Neural cell (in vitro differentiated cells): ENCODE data around the gene ACTRT2. TPM values are rescaled to one million over a fixed set of nuclear protein-coding genes. Genes with fewer than 3 reads are reported as not detected.

Experiments used
- H2AFZ ChIP-seq: fragments of 200-600, 300-800 bp; sonication (generic), shearing (Covaris generic); 2 replicates; pipeline ENCODE4 v1.6.0; 2014; ENCODE audit warnings: low read depth, mild to moderate bottlenecking, antibody characterized with exemption, low read length, moderate library complexity
- H3F3A ChIP-seq: fragments of 200-600 bp; shearing (Covaris generic); 2 replicates; pipeline ENCODE4 v1.6.1; 2016; ENCODE audit warnings: mild to moderate bottlenecking, moderate library complexity, mixed read lengths, antibody characterized with exemption, low read length; ENCODE audit not compliant: insufficient read depth, poor library complexity, severe bottlenecking
- H3K27ac ChIP-seq: fragments of 200-600, 300-800 bp; sonication (generic), shearing (Covaris generic); 2 replicates; pipeline ENCODE4 v1.5.1; 2014; ENCODE audit warnings: mild to moderate bottlenecking, low read length, moderate library complexity
- H3K27me3 ChIP-seq: fragments of 300-800, 200-600 bp; sonication (generic), shearing (Covaris generic); 2 replicates; pipeline ENCODE4 v1.6.0; 2014; ENCODE audit warnings: mild to moderate bottlenecking, low read depth, low read length, moderate library complexity; ENCODE audit not compliant: insufficient read depth
- H3K36me3 ChIP-seq: fragments of 300-800, 200-600 bp; sonication (generic), shearing (Covaris generic); 2 replicates; pipeline ENCODE4 v1.5.1; 2014; ENCODE audit warnings: mild to moderate bottlenecking, antibody characterized with exemption, low read length, moderate library complexity; ENCODE audit not compliant: insufficient read depth
- H3K4me2 ChIP-seq: fragments of 300-800, 200-600 bp; sonication (generic), shearing (Covaris generic); 2 replicates; pipeline ENCODE4 v1.6.0; 2014; ENCODE audit warnings: mild to moderate bottlenecking, low read length
- H3K4me3 ChIP-seq: fragments of 300-800, 200-600 bp; sonication (generic), shearing (Covaris generic); 2 replicates; pipeline ENCODE4 v1.5.1; 2014; ENCODE audit warnings: mild to moderate bottlenecking, low read length, moderate library complexity
- H3K79me2 ChIP-seq: fragments of 200-600 bp; shearing (Covaris generic); replicated peaks from 2 replicates; pipeline ENCODE4 v1.6.0; 2014; ENCODE audit warnings: mild to moderate bottlenecking, low read length, moderate library complexity; ENCODE audit not compliant: insufficient read depth
- H3K9ac ChIP-seq: fragments of 300-800, 200-600 bp; sonication (generic), shearing (Covaris generic); 2 replicates; pipeline ENCODE4 v1.6.1; 2016; ENCODE audit warnings: mild to moderate bottlenecking, low read length, mixed read lengths
- H3K9me2 ChIP-seq: fragments of 200-600 bp; shearing (Covaris generic); 2 replicates; pipeline ENCODE4 v1.6.1; 2016; ENCODE audit warnings: mild to moderate bottlenecking, low read length, mixed read lengths; ENCODE audit not compliant: insufficient read depth
- H3K9me3 ChIP-seq: fragments of 200-600, 300-800 bp; sonication (generic), shearing (Covaris generic); 2 replicates; pipeline ENCODE4 v1.6.1; 2016; ENCODE audit warnings: mild to moderate bottlenecking, mixed run types, low read length, moderate library complexity, mixed read lengths
- H4K20me1 ChIP-seq: fragments of 200-600 bp; shearing (Covaris generic); 2 replicates; pipeline ENCODE4 v1.6.1; 2016; ENCODE audit warnings: mild to moderate bottlenecking, mixed run types; ENCODE audit not compliant: insufficient read depth
- EP300 ChIP-seq: fragments of 450-650 bp; conservative IDR thresholded peaks from 2 replicates; pipeline ENCODE4 v1.6.1; 2014; ENCODE audit warnings: antibody characterized with exemption, mild to moderate bottlenecking, moderate library complexity; ENCODE audit not compliant: poor library complexity, severe bottlenecking
- EZH2 ChIP-seq: fragments of 200-600, 300-800 bp; shearing (Covaris generic), sonication (generic); IDR thresholded peaks from 2 replicates; pipeline ENCODE4 v1.6.1; 2014; ENCODE audit warnings: antibody characterized with exemption, low read length, borderline replicate concordance, mild to moderate bottlenecking; ENCODE audit not compliant: insufficient read depth, poor library complexity, severe bottlenecking
- MXI1 ChIP-seq: fragments of 450-650 bp; conservative IDR thresholded peaks from 2 replicates; pipeline ENCODE4 v1.6.1; 2014; ENCODE audit warnings: antibody characterized with exemption, mild to moderate bottlenecking; ENCODE audit not compliant: poor library complexity, severe bottlenecking
- POLR2AphosphoS5 ChIP-seq: IDR thresholded peaks from 2 replicates; pipeline ENCODE4 v1.6.1; 2012
- RAD21 ChIP-seq: fragments of 450-650 bp; conservative IDR thresholded peaks from 2 replicates; pipeline ENCODE4 v1.6.1; 2014; ENCODE audit warnings: antibody characterized with exemption, mild to moderate bottlenecking, moderate library complexity
- SMC3 ChIP-seq: fragments of 450-650 bp; conservative IDR thresholded peaks from 2 replicates; pipeline ENCODE4 v1.6.1; 2014; ENCODE audit warnings: antibody characterized with exemption, mild to moderate bottlenecking, moderate library complexity; ENCODE audit not compliant: poor library complexity
- TAF1 ChIP-seq: IDR thresholded peaks from 2 replicates; pipeline ENCODE4 v1.6.1; 2012; ENCODE audit warnings: low read depth
- polyA plus RNA-seq: library from polyadenylated mRNA; depleted of rRNA; stranded (reverse); fragments of >200 nt; gene quantifications from 2 replicates; pipeline ENCODE4 v1.2.3, GENCODE V29; 2014
- TF ChIP-seq, protein P1 (sequence below): fragments of 450-650 bp; IDR thresholded peaks from 2 replicates; pipeline ENCODE4 v1.5.1; 2014; ENCODE audit warnings: antibody characterized with exemption, mild to moderate bottlenecking, moderate library complexity; ENCODE audit not compliant: poor library complexity, severe bottlenecking
- TF ChIP-seq, protein P2 (sequence below): IDR thresholded peaks from 2 replicates; pipeline ENCODE4 v1.6.1; 2012; ENCODE audit warnings: borderline replicate concordance

The ACTRT2 gene
- polyA plus RNA-seq, 1 donor from 2014 or later, result not detected

DNA sequence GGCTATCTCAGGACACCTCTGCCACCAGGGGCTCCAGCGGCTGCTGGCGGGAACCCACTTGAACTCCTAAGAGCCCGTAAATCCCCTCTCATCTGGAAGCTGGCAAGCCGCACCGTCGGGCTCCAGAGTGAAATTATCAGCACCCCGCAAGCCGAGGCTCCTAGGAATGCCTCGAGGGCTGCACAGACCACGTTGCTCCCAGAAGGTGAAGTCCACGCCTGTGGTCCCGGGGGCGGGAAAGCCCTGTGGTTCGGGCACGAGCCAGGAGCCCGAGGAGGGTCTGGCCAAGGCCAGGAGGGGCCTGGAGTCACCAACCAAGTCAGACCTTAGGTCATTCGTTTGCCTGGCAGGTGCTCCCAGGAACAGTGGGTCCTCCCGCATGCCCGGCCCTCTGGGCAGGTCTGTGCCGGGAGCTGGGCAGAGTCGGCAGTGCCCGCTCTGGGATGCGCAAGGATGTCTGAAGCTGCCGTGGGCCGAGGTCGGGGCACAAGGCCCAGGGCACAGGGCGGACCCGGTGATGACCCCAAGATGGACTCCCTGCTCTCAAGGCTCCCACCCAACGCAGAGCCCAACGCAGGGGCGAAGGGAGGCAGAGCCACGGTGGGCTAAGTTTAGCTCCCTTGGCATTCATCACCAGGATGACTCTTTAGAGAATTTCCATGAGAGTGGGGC, 8.9 kb downstream of the ACTRT2 start:
- Histone ChIP-seq H4K20me1 (no peaks in the 10 kb centered on the region), H3K9me3 (no peaks in the 10 kb centered on the region), H3K79me2 (no peaks in the 10 kb centered on the region), H3F3A (no peaks in the 10 kb centered on the region), H3K9me2 (no peaks in the 10 kb centered on the region), H3K4me2 (no peak overlapping the region), H3K4me3 (no peak overlapping the region), H3K9ac (no peak overlapping the region), H3K27ac (no peak overlapping the region), H3K36me3 (no peaks in the 10 kb centered on the region), H3K27me3 (no peaks in the 10 kb centered on the region), H2AFZ (no peak overlapping the region)
- TF ChIP-seq TAF1 (no peak), SMC3 (no peak), MXI1 (no peak), EZH2 (no peak), POLR2AphosphoS5 (no peak), EP300 (no peak), RAD21 (no peak)
- TF ChIP-seq, protein P1, sequence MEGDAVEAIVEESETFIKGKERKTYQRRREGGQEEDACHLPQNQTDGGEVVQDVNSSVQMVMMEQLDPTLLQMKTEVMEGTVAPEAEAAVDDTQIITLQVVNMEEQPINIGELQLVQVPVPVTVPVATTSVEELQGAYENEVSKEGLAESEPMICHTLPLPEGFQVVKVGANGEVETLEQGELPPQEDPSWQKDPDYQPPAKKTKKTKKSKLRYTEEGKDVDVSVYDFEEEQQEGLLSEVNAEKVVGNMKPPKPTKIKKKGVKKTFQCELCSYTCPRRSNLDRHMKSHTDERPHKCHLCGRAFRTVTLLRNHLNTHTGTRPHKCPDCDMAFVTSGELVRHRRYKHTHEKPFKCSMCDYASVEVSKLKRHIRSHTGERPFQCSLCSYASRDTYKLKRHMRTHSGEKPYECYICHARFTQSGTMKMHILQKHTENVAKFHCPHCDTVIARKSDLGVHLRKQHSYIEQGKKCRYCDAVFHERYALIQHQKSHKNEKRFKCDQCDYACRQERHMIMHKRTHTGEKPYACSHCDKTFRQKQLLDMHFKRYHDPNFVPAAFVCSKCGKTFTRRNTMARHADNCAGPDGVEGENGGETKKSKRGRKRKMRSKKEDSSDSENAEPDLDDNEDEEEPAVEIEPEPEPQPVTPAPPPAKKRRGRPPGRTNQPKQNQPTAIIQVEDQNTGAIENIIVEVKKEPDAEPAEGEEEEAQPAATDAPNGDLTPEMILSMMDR, result no peak
- TF ChIP-seq, protein P2, sequence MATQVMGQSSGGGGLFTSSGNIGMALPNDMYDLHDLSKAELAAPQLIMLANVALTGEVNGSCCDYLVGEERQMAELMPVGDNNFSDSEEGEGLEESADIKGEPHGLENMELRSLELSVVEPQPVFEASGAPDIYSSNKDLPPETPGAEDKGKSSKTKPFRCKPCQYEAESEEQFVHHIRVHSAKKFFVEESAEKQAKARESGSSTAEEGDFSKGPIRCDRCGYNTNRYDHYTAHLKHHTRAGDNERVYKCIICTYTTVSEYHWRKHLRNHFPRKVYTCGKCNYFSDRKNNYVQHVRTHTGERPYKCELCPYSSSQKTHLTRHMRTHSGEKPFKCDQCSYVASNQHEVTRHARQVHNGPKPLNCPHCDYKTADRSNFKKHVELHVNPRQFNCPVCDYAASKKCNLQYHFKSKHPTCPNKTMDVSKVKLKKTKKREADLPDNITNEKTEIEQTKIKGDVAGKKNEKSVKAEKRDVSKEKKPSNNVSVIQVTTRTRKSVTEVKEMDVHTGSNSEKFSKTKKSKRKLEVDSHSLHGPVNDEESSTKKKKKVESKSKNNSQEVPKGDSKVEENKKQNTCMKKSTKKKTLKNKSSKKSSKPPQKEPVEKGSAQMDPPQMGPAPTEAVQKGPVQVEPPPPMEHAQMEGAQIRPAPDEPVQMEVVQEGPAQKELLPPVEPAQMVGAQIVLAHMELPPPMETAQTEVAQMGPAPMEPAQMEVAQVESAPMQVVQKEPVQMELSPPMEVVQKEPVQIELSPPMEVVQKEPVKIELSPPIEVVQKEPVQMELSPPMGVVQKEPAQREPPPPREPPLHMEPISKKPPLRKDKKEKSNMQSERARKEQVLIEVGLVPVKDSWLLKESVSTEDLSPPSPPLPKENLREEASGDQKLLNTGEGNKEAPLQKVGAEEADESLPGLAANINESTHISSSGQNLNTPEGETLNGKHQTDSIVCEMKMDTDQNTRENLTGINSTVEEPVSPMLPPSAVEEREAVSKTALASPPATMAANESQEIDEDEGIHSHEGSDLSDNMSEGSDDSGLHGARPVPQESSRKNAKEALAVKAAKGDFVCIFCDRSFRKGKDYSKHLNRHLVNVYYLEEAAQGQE, result no peak

DNA sequence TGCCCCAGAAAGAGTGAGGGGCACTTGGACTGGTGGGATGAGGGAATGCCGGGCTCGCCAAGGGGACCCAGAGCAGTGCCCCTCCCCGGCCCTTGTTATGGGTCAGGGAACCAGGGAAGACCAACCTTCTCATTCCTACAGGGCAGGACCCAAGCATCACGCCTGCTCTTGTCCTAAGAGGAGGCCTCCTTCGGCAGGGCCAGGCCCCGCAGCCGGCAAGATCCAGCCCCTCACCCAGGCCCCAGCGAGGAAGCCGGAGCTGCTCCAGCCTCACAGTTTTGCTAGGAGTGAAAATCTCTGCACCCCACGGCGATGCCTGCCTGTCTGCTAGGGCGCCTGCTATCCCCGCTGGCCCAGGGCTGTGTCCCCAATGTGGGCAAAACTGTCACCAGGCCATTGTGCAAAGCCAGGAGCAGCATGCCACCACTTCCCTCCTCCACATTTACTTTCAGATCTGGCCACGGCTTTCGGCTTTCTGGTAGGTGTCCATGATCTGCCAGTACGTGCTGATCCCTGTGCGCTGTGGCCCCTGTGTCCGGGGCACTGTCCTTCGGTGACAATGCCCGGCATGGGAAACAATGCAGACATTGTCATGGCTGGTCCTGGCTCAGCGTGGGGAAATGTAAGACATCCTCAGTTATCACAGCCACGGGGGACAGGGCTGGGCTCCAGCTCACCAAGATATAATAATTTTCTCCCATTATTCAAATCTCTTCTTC, 9.6 kb downstream of the ACTRT2 start:
- Histone ChIP-seq H3K4me3 (no peak overlapping the region), H3K27me3 (no peaks in the 10 kb centered on the region), H3K79me2 (no peaks in the 10 kb centered on the region), H4K20me1 (no peaks in the 10 kb centered on the region), H3K36me3 (no peaks in the 10 kb centered on the region), H3K9me2 (no peaks in the 10 kb centered on the region), H3K27ac (no peak overlapping the region), H3K9ac (no peak overlapping the region), H3K9me3 (no peaks in the 10 kb centered on the region), H3K4me2 (no peak overlapping the region), H2AFZ (no peak overlapping the region), H3F3A (no peaks in the 10 kb centered on the region)
- TF ChIP-seq, protein P2, result no peak
- TF ChIP-seq EZH2, result no peak
- TF ChIP-seq, protein P1, result no peak
- TF ChIP-seq SMC3, result no peak
- no peak for TF ChIP-seq TAF1
- TF ChIP-seq EP300, result no peak
- no peak for TF ChIP-seq POLR2AphosphoS5
- TF ChIP-seq MXI1, result no peak
- TF ChIP-seq RAD21, result no peak
